Kidney (tissue), 14 donors: ENCODE results near the gene WDHD1. TPM values are rescaled to one million over a fixed set of nuclear protein-coding genes. Genes with fewer than 3 reads are reported as not detected.
"Not testable (repeated sequence)": the region's sequence is repeated elsewhere in the genome, so short reads cannot be mapped to it uniquely, and the experiment has no call there.

Experiments
- DNase-seq, 5 donors: peaks; one replicate each; pipeline ENCODE4 v3.0.0-alpha.2; 2013 to 2020
- FAIRE-seq: peaks from 2 replicates; lab custom pipeline; 2012; peaks lifted over from hg19 to GRCh38; lab: Jason Lieb, UNC
- H3K27ac ChIP-seq, 2 donors: one replicate each; pipeline ENCODE4 v1.7.0; 2013; ENCODE audit warnings: low read depth in 2 of 2, low read length in 2 of 2, inconsistent platforms in 1 of 2
- H3K27me3 ChIP-seq: one replicate; pipeline ENCODE4 v1.7.1; 2013; ENCODE audit warnings: low read length, inconsistent platforms; ENCODE audit not compliant: control insufficient read depth, insufficient read depth
- H3K36me3 ChIP-seq, 3 donors: one replicate each; pipeline versions ENCODE4 v1.7.0 to v1.7.1; 2013; ENCODE audit warnings: low read length in 3 of 3, control low read depth in 1 of 3, inconsistent platforms in 1 of 3; ENCODE audit not compliant: insufficient read depth in 3 of 3, control insufficient read depth in 2 of 3
- H3K4me1 ChIP-seq, 3 donors: one replicate each; pipeline versions ENCODE4 v1.7.0 to v1.7.1; 2013; ENCODE audit warnings: low read length in 3 of 3, inconsistent platforms in 1 of 3, low read depth in 1 of 3; ENCODE audit not compliant: control insufficient read depth in 2 of 3, insufficient read depth in 2 of 3
- H3K4me3 ChIP-seq, 3 donors: one replicate each; pipeline versions ENCODE4 v1.7.0 to v1.8.1; 2013; ENCODE audit warnings: low read length in 3 of 3, control low read depth in 1 of 3, inconsistent platforms in 1 of 3
- H3K9ac ChIP-seq, 3 donors: one replicate each; pipeline versions ENCODE4 v1.7.0 to v1.7.1; 2013; ENCODE audit warnings: low read length in 3 of 3, control low read depth in 1 of 3, inconsistent platforms in 1 of 3
- H3K9me3 ChIP-seq, 3 donors: one replicate each; pipeline versions ENCODE4 v1.7.0 to v1.7.1; 2013; ENCODE audit warnings: low read length in 3 of 3, control low read depth in 1 of 3, inconsistent platforms in 1 of 3; ENCODE audit not compliant: control insufficient read depth in 2 of 3, insufficient read depth in 1 of 3
- CTCF ChIP-seq: IDR thresholded peaks from 3 replicates; pipeline ENCODE4 v1.5.1; 2012; ENCODE audit warnings: mild to moderate bottlenecking, moderate library complexity, borderline replicate concordance; ENCODE audit not compliant: insufficient read depth; ENCODE audit errors: extremely low read depth
- intact Hi-C: fragments of 100-400 bp; cut with DNase I; formaldehyde crosslinking; loops from one replicate; pipeline ENCODE4 v1.11.1; 2022
- polyA plus RNA-seq: library from polyadenylated mRNA; stranded (reverse); fragments of 350-450 nt; fragmentation: Illumina TruSeq; extraction: RNeasy Lipid Tissue Mini Kit (QIAGEN cat#74804); gene quantifications from one replicate; pipeline ENCODE4 v1.2.3, GENCODE V29; 2014; ENCODE audit warnings: low read depth, low replicate concordance; ENCODE audit not compliant: insufficient read depth
- total RNA-seq: library from RNA; stranded (reverse); fragmentation: NEBNext Ultra II Directional; extraction: Animal tissue kit (Norgen Biotek cat#: 25700); gene quantifications from one replicate; pipeline ENCODE4 v1.2.1, GENCODE V29; 2021
- donor health status: control.
- donor health status: control.
- donor health status: control.
- donor health status: control.
- donor health status: control.
- donor health status: DM: yes; HTN: yes; CAD: no.
- donor health status: Normal renal cell carcinoma (clear cell type).

Gene WDHD1
- total and polyA plus RNA-seq, 2 donors from 2014 or later = 1.8 to 3.3 TPM

- H3K9ac ChIP-seq = no peak overlapping the region
- TF ChIP-seq CTCF = no peak
- H3K4me3 ChIP-seq = no peak overlapping the region
- H3K9me3 ChIP-seq = no peaks in the 10 kb centered on the region
- DNase-seq (no peak), FAIRE-seq (no peak)
- H3K36me3 ChIP-seq = peaks cover 0 to 8% (median 6%) of the 10 kb centered on the region in 3 donors
- H3K4me1 ChIP-seq = no peaks in the 10 kb centered on the region
- intact Hi-C loops = no loop called here
- H3K27ac ChIP-seq = no peak overlapping the region
- H3K27me3 ChIP-seq = no peaks in the 10 kb centered on the region
Observed at GRCh38 chr14:55045087-55045486, 18.2 kb upstream of the WDHD1 start.

GRCh38 chr14:55043528-55043927 lies 16.6 kb upstream of the WDHD1 start:
- Histone ChIP-seq H3K4me1 (no peaks in the 10 kb centered on the region), H3K9ac (no peak overlapping the region), H3K27me3 (no peaks in the 10 kb centered on the region), H3K36me3 (peaks cover 0 to 8% (median 6%) of the 10 kb centered on the region in 3 donors), H3K4me3 (no peak overlapping the region), H3K9me3 (no peaks in the 10 kb centered on the region), H3K27ac (no peak overlapping the region)
- no peak for TF ChIP-seq CTCF
- FAIRE-seq = no peak
- no peak for DNase-seq
- intact Hi-C loops = no loop called here

GRCh38 chr14:55038708-55039107 lies 11.8 kb upstream of the WDHD1 start:
- Histone ChIP-seq H3K27ac (no peak overlapping the region), H3K9ac (no peak overlapping the region), H3K36me3 (peaks cover 0 to 11% (median 9%) of the 10 kb centered on the region in 3 donors), H3K9me3 (no peaks in the 10 kb centered on the region), H3K4me1 (no peaks in the 10 kb centered on the region), H3K4me3 (no peak overlapping the region), H3K27me3 (no peaks in the 10 kb centered on the region)
- no peak for DNase-seq
- no peak for TF ChIP-seq CTCF
- intact Hi-C loops = no loop called here
- no peak for FAIRE-seq

GRCh38 chr14:55037995-55038394 lies 11.1 kb upstream of the WDHD1 start:
- H3K9ac ChIP-seq, H3K4me3 ChIP-seq, H3K27ac ChIP-seq, FAIRE-seq, intact Hi-C loops, H3K9me3 ChIP-seq, H3K4me1 ChIP-seq, H3K36me3 ChIP-seq, H3K27me3 ChIP-seq, DNase-seq: not testable (repeated sequence)
